ENCODE results near the gene RASA4.
"Not testable (repeated sequence)": the region's sequence is repeated elsewhere in the genome, so short reads cannot be mapped to it uniquely, and the experiment has no call there.

DNA sequence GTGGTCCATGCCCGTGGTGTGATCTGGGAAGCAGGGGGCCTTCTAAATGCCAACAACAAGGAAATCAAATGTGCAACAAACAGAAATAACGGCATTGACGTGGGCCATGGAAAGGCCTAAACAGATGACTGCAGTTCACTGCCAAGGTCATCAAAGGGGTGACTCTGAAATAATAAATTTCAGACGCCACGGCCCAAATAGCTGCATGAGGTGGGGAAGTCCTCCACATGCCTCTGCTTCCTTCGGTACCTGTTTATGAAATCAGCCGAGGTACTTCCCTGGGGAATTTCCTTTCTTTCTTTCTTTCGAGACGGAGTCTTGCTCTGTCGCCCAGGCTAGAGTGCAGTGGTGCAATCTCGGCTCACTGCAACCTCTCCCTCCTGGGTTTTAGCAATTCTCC is 48.2 kb upstream of the RASA4 start:
- not testable (repeated sequence) for TF ChIP-seq CTCF (IDR thresholded peaks at IDR 0.05; ENCODE audit: low read depth, low read length, poor library complexity, severe bottlenecking); EZH2phosphoT487 (IDR thresholded peaks at IDR 0.05; ENCODE audit: borderline replicate concordance, low read length)

Data from DOHH2 (cell line).